Measurements from ENCODE around the gene FUT2. TPM values are rescaled to one million over a fixed set of nuclear protein-coding genes. Genes with fewer than 3 reads are reported as not detected.
A peak's percentile ranks its signal among the peaks of the same experiment; 100 is the strongest.
"Not testable (repeated sequence)": the region's sequence is repeated elsewhere in the genome, so short reads cannot be mapped to it uniquely, and the experiment has no call there.

The FUT2 gene
- not detected for total RNA-seq

- no peak within 1 kb of the TSS for H3K27ac Mint-ChIP-seq
- H3K9me3 Mint-ChIP-seq, result no peaks in the 10 kb centered on the region
- DNase-seq (ENCODE audit: low spot score in 2 of 2) (no peak), ATAC-seq (no peak)
- H3K36me3 Mint-ChIP-seq, result no peaks in the 10 kb centered on the region
These were observed at the start of gene FUT2 for GRCh38 chr19:48695743-48696352. FUT2 (plus strand) TSS chr19:48695971; CDS start chr19:48702957, 6,986 bp downstream.

GRCh38 chr19:48646001-48646721 lies 49.6 kb upstream of the FUT2 start, which contains the start of gene CA11:
CA11 (minus strand) TSS chr19:48646187; CDS start chr19:48645632, 555 bp downstream.
- H3K36me3 Mint-ChIP-seq, result no peaks in the 10 kb centered on the region
- DNase-seq (ENCODE audit: low spot score in 2 of 2) (peak; percentile 92 to 96), ATAC-seq (peak; percentile 87 to 93)
- H3K27ac Mint-ChIP-seq, result peak within 1 kb of the TSS; percentile 80 to 81
- H3K9me3 Mint-ChIP-seq, result no peaks in the 10 kb centered on the region

- no peaks in the 10 kb centered on the region for H3K36me3 Mint-ChIP-seq
- DNase-seq (ENCODE audit: low spot score in 2 of 2), result no peak
- ATAC-seq, result no peak
- peak overlapping the region in 1 of 2 donors; percentile 80 for H3K27ac Mint-ChIP-seq
- no peaks in the 10 kb centered on the region for H3K9me3 Mint-ChIP-seq
These were observed 49.0 kb upstream of the FUT2 start for GRCh38 chr19:48646722-48647216.

- H3K27ac Mint-ChIP-seq, result peak overlapping the region; percentile 1 to 6
- H3K36me3 Mint-ChIP-seq, result no peaks in the 10 kb centered on the region
These were observed 47.6 kb upstream of the FUT2 start for GRCh38 chr19:48648134-48648533.

GRCh38 chr19:48650974-48651682 lies 44.6 kb upstream of the FUT2 start:
- H3K36me3 Mint-ChIP-seq, result no peaks in the 10 kb centered on the region
- no peaks in the 10 kb centered on the region for H3K9me3 Mint-ChIP-seq
- no peak for ATAC-seq
- DNase-seq (ENCODE audit: low spot score in 2 of 2), result no peak
- peak overlapping the region in 1 of 2 donors; percentile 56 for H3K27ac Mint-ChIP-seq

More at GRCh38 chr19:48648134-48648533, 47.6 kb upstream of the FUT2 start:
- DNase-seq (ENCODE audit: low spot score in 2 of 2) (no peak), ATAC-seq (no peak)
- H3K9me3 Mint-ChIP-seq, result no peaks in the 10 kb centered on the region

DNA sequence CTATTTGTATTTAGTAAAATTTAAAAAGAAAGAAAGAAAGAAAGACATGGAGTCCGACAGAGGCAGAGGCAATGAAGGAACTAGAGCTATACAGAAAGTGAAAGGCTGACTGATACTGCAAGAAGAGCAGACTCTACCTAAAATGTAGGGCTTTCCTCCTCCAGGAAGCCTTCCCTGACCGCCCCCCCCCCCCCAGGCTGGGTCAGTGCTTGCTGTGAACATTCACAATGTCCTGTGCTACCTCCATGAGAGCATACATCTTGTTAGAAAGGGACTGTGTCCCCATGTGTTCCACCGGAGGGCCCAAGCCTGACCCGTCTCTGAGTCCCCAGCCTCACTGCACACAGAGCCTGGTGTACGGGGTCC lies 44.1 kb upstream of the FUT2 start:
- Mint-ChIP-seq H3K36me3 (no peaks in the 10 kb centered on the region), H3K27ac (no peak overlapping the region), H3K9me3 (no peaks in the 10 kb centered on the region)
- ATAC-seq (no peak), DNase-seq (ENCODE audit: low spot score in 2 of 2) (no peak)

GRCh38 chr19:48654299-48655059 lies 41.3 kb upstream of the FUT2 start:
- Mint-ChIP-seq H3K36me3 (no peaks in the 10 kb centered on the region), H3K9me3 (no peaks in the 10 kb centered on the region), H3K27ac (no peak overlapping the region)
- ATAC-seq (no peak), DNase-seq (ENCODE audit: low spot score in 2 of 2) (no peak)

DNA sequence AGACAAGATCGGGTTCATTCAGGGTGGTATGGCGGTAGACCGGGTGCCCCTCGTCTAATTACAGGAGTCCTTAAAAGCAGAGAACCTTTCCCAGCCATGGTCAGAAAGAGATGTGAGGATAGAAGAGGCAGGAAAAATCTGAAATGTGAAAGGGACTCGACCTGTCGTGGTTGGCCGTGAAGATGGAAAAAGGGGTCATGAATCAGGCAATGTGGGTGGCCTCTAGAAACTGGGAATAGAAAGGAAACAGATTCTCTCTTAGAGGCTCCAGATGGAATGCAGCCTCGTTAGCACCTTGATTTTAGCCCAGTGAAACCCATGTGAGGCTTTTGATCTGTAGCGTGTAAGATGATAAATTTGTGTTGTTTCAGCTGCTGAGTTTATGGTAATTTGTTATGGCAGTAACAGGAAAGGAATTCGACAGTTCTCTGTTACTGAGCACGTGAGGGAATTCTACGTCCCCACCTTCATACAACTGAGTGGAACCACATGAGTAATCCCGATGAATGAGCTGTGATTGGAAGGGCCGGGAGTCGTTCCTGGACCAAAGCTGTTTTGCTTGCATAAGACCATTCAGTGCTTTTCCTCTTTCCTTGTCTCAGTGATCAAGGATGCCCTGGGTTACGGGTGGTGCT lies 38.8 kb upstream of the FUT2 start:
- no peaks in the 10 kb centered on the region for H3K36me3 Mint-ChIP-seq
- no peak for DNase-seq (ENCODE audit: low spot score in 2 of 2)
- no peak for ATAC-seq
- no peaks in the 10 kb centered on the region for H3K9me3 Mint-ChIP-seq
- no peak overlapping the region for H3K27ac Mint-ChIP-seq

GRCh38 chr19:48657828-48658227 lies 37.9 kb upstream of the FUT2 start:
- not testable (repeated sequence) for H3K9me3 Mint-ChIP-seq; H3K36me3 Mint-ChIP-seq; DNase-seq (ENCODE audit: low spot score in 2 of 2); ATAC-seq
- H3K27ac Mint-ChIP-seq, result peak overlapping the region in 1 of 2 donors; percentile 48

GRCh38 chr19:48658483-48658882 lies 37.3 kb upstream of the FUT2 start:
- no peak for ATAC-seq
- H3K36me3 Mint-ChIP-seq, result no peaks in the 10 kb centered on the region
- DNase-seq (ENCODE audit: low spot score in 2 of 2), result no peak
- no peak overlapping the region for H3K27ac Mint-ChIP-seq
- no peaks in the 10 kb centered on the region for H3K9me3 Mint-ChIP-seq

DNA sequence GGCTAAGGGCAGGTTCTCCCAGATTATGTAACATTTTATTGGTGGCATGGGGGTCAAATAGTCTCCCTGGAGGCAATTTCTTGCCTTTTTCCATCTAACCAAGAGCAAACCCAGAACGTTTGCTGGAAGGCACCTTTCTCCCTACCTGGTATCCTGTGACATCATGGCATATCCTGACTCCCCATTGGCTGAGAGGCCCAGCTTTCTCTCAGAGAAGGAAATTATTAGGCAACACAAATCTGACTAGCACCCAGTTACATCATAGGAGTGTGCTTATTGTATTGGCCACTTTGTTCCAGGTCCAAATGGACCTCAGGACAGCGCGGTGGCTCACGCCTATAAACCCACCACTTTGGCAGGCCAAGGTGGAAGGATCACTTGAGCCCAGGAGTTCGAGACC lies 36.0 kb upstream of the FUT2 start:
- H3K27ac Mint-ChIP-seq, result no peak overlapping the region
- ATAC-seq (no peak), DNase-seq (ENCODE audit: low spot score in 2 of 2) (no peak)
- H3K9me3 Mint-ChIP-seq, result no peaks in the 10 kb centered on the region
- H3K36me3 Mint-ChIP-seq, result no peaks in the 10 kb centered on the region

GRCh38 chr19:48660852-48661710 lies 34.7 kb upstream of the FUT2 start:
- Mint-ChIP-seq H3K27ac (peak overlapping the region; percentile 86 to 88), H3K9me3 (no peaks in the 10 kb centered on the region), H3K36me3 (no peaks in the 10 kb centered on the region)
- ATAC-seq (peak; percentile 95 to 96), DNase-seq (ENCODE audit: low spot score in 2 of 2) (peak; percentile 77 to 80)

DNA sequence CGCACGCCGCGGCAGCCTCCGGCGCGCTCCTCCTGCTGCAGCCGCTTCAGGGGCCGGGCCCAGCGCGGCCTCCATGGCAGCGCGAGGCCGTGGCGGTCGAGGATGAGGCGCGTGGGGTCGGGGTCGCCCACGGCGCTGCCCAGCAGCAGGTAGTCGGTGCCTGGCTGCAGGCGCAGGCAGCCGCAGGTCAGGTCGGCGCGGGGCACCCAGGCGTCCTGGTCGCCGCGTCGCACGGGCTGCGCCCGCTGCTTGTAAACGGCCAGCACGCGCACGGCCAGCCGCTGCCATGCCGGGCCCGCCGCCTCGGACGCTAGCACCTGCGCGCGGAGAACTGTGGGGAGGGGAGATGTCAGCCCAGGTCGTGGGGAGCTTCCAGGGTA lies 34.1 kb upstream of the FUT2 start:
- H3K27ac Mint-ChIP-seq, result no peak overlapping the region
- ATAC-seq, result no peak
- H3K9me3 Mint-ChIP-seq, result no peaks in the 10 kb centered on the region

DNA sequence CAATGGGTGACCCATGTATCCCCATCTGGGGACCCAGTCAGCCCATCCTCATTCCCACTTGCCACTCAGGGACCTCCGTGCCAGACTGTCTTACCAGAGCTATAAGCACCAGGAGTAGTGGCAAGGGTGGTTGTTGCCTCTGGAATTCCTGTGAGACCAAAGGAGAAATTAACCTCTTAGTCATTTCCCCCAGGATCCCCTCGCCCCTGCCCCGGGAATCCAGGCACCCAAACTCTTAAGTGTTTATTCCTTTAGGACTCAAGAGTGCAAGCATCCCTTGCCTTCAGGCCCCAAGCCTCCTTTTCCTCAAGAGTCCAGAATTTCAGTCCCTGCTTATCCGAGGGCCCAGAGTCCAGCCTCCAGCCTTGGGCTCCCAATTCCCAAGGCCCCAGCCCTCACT lies 32.1 kb upstream of the FUT2 start:
- DNase-seq (ENCODE audit: low spot score in 2 of 2) (no peak), ATAC-seq (no peak)
- no peak overlapping the region for H3K27ac Mint-ChIP-seq
- H3K9me3 Mint-ChIP-seq, result peaks cover 0 to 1% of the 10 kb centered on the region in 2 donors
- no peaks in the 10 kb centered on the region for H3K36me3 Mint-ChIP-seq

More for the DNA sequence above, 34.1 kb upstream of the FUT2 start:
- no peak for DNase-seq (ENCODE audit: low spot score in 2 of 2)
- no peaks in the 10 kb centered on the region for H3K36me3 Mint-ChIP-seq

DNA sequence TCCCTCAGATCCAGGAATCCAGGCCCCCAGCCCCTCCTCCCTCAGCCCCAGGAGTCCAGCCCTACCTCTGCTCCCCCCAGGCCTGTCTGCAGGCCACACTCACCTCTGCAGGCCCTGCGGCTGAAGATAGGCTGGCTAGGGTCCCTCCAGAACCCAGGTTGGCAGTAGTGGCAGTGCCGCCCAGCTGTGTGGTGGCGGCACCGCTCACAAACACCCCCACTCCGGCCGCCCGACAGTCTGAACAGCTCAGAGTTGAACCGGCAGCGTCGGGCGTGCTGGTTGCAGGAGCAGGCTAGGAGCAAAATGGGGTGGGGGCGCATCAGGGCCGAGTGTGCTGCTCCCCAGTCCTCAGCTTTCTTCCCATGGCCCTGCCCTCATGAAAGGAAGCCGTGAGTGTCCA lies 31.3 kb upstream of the FUT2 start:
- Mint-ChIP-seq H3K27ac (no peak overlapping the region), H3K36me3 (no peaks in the 10 kb centered on the region), H3K9me3 (peaks cover 0 to 5% of the 10 kb centered on the region in 2 donors)
- ATAC-seq (no peak), DNase-seq (ENCODE audit: low spot score in 2 of 2) (no peak)
